SU-DHL-6 (cell line): Measurements from ENCODE around the gene BCO1.

ENCODE experiments used
- CTCF ChIP-seq: fragments of 200-600 bp; sonication (generic); IDR thresholded peaks from one replicate; pipeline ENCODE4 v1.5.1; 2017; ENCODE audit warnings: antibody characterized with exemption, mild to moderate bottlenecking, low read length, moderate library complexity; ENCODE audit not compliant: insufficient read depth, poor library complexity, severe bottlenecking
- EZH2phosphoT487 ChIP-seq: fragments of 200-600 bp; sonication (generic), shearing (Covaris generic); conservative IDR thresholded peaks from 2 replicates; pipeline ENCODE4 v1.6.1; 2018; ENCODE audit warnings: mild to moderate bottlenecking, antibody characterized with exemption, low read length, moderate library complexity, mixed read lengths

GRCh38 chr16:81224824-81225223, 13.7 kb upstream of the BCO1 start:
- TF ChIP-seq CTCF, result no peak
- no peak for TF ChIP-seq EZH2phosphoT487
